COLO668 (cell line): ENCODE data around the gene PIK3CG.
A peak's percentile ranks its signal among the peaks of the same experiment; 100 is the strongest.

Experiments used
- DNase-seq: peaks from one replicate; lab custom pipeline; 2025; ENCODE audit not compliant: unreplicated experiment; lab: John Stamatoyannopoulos, UW

Gene PIK3CG

DNA sequence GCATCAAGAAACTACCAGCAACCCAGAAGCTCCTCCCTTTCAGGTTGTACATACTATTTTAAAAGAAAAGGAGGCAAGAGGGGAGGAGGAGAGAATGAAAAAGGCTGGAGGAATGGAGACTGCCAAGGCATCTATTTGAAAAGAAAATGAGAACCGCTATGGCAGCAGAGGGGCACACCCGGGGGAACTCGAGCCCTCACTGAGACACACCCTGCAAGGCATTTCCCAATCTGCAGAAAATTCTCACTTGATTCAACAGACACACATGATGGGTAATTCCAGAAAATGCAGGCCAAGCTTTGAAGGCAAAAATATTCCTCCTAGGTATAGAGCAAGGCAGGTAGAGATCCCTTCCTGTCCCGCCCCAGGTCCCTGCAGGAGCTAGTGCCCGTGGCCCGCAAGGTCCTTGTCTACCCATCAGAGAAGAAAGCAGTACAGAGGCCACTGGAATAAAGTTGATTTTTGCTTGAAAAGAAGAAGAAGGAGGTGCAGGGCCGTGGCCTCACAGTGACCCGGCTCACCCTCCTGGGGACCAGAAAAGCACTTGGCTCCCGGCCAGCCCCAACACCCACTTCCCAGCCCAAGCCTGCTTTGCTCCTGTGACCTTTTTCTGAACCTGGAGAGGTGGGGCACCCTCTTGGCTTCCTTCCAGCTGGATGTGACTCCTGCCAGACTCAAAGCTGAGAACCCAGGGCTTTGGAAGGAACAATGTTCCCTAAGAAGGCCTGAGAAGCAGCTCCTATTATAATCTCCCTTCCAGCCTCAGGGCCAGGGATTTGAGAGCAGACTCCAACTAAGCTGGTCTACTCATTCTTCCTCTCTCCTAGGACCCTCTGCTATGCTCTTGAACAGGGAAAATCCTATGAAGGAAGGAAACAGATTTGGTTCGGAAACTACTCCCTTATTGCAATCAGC lies 6.2 kb upstream of the PIK3CG start:
- peak; percentile 6 for DNase-seq

DNA sequence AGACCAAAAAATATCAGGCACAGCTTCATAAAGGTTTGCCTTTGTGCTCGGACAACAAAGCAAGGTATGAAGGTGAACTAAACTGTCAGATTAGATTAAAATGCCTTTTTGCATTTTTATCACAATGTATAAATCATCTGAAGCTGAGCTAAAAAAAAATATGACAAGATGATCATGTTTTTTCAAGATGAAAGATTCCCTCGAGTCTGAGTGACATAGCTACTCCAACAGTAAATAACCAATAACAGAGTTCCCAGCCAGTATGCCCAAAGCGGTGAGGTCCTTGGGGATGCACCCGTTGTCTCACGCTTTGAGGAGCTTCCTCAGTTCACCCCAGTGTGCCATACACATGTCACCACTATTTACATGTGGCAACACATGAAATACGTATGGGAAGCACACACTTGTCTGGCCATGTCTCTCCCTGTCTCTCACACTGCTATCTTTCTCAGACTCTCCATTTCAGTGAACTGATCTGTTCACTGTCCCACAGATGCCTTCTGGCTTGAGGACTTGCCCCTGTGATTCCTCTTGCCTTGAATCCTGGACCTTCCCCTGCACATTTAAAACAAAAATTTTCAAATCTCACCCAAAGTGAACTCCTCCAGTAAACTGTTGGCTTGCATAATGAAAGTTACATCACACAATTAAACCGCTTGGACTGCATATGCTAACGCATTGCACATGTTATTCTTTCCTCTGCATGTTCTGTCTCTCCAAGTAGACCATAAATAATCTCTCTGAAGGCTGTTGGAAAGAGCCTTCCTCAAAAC lies 2.6 kb upstream of the PIK3CG start:
- DNase-seq = no peak

DNA sequence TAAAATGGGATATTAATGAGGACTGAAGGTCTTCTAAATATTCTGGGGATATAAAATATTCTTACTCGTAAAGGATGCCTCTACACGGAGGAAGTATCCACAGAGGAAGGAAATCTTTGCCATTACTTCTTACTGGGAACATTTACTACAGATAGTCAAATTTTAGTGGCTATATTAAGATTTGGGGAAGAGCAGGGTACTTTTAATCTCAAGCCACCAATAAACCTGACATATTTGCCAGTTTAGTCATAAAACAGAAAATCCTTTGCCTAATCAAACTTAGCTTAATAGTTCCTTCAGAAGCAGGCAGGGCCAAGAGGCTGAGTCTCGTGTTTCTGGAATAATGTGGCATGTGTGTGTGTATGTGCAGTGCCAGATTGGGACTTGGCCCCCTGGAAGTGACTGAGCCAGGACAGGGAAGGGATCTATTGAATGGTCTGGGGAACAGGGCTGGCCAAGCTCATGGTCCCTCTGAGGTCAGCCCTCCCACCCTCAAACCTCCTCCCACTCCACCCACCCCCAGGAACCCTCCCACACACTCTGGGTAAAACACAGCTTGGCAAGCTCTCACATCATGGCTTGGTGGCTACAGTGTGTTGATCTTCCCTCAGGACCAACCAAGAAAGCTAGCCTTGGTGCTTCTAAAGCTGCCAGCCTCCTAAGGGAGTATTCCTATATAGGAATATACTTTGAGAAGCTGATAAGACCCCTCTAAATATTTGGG lies 1.6 kb upstream of the PIK3CG start:
- DNase-seq = no peak

DNA sequence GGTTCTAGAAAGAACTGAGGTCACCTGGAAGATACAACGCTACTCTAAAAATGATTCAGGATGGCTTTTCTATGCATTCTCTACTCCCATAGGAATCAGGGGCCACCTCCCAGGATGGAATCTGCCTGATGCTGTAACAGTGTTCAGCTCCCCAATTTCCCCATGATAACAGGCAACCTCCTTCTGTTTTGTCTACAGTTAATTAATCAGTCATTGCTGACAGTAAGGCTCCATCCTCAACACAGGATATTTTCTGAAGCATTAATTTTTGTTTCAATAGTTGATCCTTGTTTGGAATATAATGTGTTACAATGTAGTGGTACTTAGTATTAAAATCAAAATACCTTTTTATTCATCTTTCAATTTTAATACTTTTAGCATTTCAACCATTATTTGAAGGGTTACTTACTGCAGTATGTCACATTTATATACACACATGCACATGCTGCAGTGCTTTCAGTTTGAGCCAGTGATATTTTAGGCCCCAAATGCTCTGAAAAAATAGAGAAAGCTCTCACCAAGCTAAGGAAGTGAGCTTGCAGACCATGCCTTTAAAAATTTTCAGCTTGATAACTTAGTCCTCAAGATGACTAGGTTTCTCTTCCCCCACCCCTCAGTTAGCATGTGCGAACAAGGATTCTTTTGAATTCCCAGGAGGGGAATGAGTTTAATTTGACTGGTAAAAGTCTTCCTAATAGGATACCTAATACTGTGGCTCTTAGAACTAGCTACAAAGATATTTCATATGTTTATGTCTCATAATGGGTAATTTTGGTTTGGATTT lies 592 bp upstream of the PIK3CG start:
- no peak for DNase-seq

DNA sequence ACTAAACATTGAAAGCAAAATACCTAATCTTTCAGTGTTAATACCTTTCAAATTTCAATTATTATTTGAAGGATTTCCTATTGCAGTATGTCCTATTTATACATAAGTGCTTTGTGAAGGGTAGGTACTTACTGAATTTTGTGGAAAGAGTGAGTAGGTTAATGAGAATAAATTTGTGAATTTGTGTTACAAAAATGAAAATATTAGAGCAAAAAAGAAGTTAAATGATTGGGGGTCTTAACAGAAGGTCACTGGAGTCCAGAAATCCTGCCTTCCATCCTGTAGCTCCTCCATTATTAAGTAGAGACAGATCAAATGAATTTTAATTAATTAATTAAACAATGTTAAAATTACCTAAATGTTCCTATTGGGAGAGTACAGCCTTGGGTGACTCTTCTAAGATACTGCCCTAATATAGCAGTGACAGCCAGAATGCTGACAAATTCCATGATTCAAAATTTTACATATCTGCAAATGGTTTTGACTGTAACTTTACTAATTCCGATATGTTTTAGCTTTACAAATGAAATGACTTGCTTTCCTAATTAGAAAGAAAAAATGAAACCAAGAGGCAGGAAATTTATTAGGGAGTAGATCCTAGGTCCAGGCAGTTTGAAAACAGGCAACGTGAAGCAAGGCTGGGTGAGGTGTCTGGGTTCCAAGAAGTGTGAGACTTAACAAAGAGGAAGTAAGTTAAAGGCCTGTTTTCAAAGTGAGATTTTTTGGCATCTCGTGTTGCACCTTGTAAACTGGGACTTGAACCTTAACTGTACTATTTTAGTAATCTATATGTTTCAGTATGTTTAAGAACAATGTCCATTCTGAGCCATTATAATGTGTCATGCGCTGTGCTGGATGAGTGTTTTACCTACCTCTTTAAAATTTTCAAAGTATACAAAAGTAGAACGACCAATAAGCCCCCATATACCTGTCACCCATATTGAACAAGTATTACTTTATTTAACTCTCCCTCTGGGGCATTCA lies 1.5 kb downstream of the PIK3CG start:
- no peak for DNase-seq

DNA sequence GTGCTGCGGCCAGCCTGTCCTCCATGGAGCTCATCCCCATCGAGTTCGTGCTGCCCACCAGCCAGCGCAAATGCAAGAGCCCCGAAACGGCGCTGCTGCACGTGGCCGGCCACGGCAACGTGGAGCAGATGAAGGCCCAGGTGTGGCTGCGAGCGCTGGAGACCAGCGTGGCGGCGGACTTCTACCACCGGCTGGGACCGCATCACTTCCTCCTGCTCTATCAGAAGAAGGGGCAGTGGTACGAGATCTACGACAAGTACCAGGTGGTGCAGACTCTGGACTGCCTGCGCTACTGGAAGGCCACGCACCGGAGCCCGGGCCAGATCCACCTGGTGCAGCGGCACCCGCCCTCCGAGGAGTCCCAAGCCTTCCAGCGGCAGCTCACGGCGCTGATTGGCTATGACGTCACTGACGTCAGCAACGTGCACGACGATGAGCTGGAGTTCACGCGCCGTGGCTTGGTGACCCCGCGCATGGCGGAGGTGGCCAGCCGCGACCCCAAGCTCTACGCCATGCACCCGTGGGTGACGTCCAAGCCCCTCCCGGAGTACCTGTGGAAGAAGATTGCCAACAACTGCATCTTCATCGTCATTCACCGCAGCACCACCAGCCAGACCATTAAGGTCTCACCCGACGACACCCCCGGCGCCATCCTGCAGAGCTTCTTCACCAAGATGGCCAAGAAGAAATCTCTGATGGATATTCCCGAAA lies 2.7 kb downstream of the PIK3CG start:
- DNase-seq = no peak

DNA sequence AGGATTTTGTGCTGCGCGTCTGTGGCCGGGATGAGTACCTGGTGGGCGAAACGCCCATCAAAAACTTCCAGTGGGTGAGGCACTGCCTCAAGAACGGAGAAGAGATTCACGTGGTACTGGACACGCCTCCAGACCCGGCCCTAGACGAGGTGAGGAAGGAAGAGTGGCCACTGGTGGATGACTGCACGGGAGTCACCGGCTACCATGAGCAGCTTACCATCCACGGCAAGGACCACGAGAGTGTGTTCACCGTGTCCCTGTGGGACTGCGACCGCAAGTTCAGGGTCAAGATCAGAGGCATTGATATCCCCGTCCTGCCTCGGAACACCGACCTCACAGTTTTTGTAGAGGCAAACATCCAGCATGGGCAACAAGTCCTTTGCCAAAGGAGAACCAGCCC lies 3.3 kb downstream of the PIK3CG start:
- DNase-seq = no peak

DNA sequence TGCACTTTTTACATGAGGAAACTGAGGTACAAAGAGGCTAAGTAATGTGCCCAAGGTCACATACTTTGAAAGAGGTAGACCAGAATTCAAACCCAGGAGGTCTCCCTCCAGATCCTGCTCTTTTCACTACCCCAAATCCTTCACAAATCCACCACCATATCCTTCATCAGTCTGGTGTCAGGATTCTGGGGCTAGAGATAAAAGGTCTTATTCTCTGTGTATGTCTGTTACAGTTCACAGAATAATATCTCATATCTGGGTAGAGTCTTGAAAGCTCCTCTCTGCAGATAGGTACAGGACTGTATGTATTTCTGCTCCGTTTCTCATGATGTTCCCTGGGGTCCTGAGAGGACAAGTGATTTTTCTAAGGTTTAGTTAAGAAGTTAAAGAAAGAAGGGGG lies 4.9 kb downstream of the PIK3CG start:
- no peak for DNase-seq

DNA sequence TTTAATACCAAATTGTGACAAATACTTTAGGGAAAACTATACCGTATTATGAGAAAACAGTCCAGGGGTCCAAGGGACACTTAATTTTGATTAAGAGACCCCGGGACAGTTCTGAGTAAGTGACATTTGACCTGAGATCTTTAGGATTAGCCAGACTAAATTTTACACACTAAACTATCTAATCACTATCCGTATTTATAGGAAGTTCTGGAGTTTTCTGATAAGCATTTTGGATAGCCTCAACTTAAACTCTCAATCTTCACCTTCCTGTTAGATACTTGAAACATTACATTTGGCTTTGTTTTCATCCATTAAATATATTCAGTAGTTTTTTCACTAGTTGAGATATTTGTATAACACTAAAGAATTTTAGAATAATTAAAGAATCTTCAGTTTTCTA lies 5.4 kb downstream of the PIK3CG start:
- no peak for DNase-seq

DNA sequence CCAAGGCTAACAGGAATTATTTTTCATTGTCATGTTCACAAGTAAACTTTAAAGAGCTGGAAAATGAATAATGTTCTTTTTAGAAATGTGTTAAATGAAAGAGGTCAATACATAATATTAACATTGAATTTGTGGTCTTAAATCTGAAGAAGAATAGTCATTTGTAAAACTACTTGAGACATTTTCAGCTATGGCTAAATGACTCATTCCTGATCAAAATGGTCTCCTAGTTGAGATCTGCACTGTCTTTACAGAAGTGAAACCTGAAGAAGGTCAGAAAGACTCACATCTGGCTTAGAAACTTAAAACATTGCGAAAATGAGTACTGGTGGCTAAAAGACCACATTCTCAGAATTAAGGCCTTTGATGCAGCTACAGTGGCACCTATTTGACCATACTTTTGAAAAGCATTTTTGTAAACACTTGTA lies 5.9 kb downstream of the PIK3CG start:
- no peak for DNase-seq

DNA sequence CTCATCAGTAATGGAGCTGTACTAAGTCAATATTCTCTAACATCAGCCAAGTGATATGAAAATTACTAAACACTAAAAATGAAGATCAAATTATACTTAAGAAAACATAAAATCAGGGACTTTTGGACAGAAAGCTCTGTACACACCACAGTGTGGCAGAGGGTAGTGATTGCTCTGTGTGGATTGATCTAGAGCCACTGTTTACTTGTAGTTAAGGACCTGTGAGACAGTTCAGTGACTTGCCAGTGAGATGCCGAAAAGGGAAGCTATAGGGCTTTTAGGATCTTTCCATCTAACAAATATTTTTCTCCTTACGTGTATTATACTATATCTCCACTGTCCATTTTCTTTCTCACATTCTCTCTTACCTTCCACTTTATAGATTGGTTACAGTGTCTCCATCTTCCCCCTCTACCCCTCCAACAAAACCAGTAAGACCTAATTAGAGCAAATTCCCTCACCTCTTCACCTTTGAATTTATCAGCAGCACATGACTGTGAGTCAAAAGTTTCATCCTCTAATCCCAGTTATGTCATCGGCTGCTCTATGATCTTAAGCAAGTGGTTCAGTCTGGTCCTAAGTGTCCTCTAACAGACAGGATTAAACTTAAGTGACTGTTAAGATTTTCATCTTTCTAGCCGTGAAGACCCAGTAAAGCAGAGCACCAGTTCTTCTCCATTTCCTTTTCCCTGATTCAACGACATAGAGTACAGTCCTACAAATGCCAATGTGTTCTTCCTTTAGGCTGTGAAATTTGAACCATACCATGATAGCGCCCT lies 6.9 kb downstream of the PIK3CG start:
- no peak for DNase-seq

DNA sequence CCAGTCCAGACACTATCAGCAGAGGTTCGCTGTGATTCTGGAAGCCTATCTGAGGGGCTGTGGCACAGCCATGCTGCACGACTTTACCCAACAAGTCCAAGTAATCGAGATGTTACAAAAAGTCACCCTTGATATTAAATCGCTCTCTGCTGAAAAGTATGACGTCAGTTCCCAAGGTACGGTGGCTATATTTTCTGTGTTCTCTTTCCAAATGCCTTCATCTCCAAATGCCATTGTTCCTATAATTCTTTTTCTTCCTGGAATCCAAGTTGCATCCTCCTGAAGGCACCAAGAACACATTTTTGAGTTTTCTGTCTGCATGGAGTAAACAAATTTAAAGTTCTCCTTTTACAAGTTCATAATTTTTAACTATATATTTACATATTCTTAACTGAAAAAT lies 7.7 kb downstream of the PIK3CG start:
- no peak for DNase-seq

DNA sequence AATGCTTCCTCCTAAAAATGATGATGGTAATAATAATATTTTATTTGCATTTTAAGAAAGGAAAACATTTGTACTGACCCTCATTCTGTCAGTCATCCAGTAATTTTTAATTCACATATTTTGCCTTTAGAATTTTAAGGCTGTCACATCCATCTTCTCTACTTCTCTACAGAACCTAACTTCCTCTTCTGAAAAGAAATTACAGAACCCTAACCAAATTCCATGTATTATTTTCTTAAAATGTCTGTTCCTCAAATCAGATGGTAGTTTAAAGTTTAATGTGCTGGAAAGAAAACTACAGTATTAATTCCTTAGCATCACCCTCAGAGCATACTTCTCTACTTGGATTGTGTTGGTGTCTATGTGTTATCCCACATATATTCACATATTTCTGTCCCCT lies 9.0 kb downstream of the PIK3CG start:
- DNase-seq = no peak

DNA sequence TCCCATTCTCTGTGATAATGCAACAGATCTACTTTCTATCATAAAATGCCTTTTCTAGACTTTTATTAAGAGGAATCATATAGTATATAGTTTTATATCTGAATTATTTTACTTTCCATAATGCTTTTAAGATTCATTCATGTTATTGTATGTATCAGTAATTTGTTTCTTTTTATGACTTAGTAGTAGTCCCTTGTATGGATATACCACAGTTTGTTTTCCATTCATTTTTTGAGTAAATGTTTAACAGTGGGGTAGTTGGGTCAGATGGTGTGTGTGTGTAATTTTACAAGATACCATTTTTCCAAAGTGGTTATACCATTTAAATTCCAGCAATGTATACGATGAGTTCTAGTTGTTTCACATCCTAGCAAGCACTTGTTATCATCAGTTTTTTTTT lies 10.4 kb downstream of the PIK3CG start:
- DNase-seq = no peak

DNA sequence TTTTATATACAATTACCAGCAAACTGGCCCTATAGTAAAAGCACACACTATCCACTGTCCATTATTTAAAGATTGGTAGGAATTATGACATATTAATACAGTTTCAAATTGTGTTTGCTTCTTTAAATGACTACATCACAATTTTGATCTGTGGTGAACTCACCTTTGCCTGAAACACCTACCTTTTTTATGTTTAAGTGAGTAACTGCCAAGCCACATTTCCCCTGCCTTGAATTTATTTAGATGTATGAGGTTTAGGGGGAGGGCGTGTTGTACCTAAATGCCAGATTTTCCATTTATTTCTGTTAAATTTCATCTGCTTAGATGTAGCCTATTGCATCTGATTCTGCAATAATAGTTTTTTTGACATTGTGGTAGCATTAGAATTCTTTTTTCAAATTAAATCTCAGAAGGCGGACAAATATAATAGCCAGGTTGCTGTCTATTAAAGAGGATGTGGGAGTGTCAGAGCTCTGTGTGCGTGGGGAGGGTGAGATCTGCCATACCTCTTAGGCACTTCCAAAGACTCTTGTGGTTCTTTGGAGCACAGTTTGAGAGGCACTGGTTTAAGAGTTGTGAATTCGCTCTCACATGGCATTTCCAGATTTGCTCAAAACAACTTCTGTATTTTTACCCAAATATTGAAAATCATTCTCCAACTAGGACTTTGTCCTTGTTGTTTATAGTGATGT lies 13.8 kb downstream of the PIK3CG start:
- DNase-seq = no peak

DNA sequence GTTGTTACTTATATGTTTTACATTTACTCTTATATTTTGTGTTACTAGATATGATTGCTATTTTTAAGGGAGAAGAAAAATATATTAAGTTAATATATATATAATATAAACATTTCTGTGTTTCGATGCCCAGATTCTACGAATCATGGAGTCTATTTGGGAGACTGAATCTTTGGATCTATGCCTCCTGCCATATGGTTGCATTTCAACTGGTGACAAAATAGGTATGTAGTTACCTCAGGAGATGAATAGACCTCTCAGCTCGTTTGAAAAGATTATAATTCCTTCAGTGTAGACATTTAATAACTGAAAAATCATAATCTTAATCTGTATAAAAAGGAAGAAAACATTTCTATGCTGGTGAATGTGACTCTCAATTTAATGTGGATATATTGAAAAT lies 16.9 kb downstream of the PIK3CG start:
- DNase-seq = no peak

DNA sequence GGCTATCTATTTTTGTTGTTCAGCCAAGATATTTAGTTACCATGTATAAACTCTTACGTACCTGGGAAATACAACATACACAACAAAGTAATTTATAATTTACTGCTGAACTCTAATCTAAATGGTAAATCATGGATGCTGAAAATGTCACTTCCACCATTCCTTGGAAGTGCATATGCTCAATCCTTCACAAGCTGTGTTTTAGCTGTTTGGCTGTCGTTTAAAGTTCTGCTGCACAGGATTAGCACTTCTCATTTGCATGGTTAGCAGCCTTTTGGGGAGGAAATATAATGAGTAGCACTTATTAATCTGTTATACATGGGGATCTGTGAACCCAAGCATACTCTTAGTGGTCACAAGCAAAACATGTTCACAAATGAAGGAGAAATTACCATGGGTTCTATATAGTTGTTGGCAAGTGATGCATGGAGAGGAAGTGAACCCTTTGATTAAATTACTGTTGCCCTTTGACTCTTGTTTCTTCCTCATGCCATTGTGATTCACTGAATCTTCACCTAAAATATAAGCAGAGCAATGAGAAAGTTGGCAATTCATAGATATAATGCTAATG lies 18.5 kb downstream of the PIK3CG start:
- DNase-seq = no peak
